Measurements from ENCODE around the gene TDRD1. TPM values are rescaled to one million over a fixed set of nuclear protein-coding genes. Genes with fewer than 3 reads are reported as not detected.

TDRD1 gene
- total and polyA plus RNA-seq, 4 donors = 0.01 to 0.17 (median 0.07) TPM

DNA sequence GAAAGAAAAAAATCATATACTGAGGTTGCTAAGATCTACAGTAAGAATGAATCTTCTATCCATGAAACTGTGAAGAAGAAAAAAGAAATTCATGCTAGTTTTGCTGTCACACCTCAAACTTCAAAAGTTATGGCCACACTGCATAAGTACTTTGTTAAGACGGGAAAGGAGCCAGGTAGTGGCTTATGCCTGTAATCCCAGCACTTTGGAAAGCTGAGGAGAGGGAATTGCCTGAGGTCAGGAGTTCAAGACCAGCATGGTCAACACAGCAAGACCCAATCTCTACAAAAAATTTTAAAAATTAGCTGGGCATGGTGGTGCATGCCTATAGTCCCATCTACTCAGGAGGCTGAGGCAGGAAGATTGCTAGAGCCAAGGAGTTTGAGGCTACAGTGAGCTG lies 27.3 kb upstream of the TDRD1 start:
- TF ChIP-seq ATF3 (IDR thresholded peaks at IDR 0.05) (no peak), HNF4G (IDR thresholded peaks at IDR 0.05) (no peak), TAF1 (conservative IDR thresholded peaks at IDR 0.05) (no peak), RAD21 (IDR thresholded peaks at IDR 0.05) (no peak), NR2F2 (IDR thresholded peaks at IDR 0.05) (no peak), EGR1 (IDR thresholded peaks at IDR 0.05; ENCODE audit: low read depth in 2 of 2) (no peak), GABPA (IDR thresholded peaks at IDR 0.05 in 1 of 2, conservative IDR thresholded peaks at IDR 0.05 in 1 of 2) (no peak), RXRA (IDR thresholded peaks at IDR 0.05) (no peak), SP1 (IDR thresholded peaks at IDR 0.05) (no peak)
- TF ChIP-seq, protein P1, sequence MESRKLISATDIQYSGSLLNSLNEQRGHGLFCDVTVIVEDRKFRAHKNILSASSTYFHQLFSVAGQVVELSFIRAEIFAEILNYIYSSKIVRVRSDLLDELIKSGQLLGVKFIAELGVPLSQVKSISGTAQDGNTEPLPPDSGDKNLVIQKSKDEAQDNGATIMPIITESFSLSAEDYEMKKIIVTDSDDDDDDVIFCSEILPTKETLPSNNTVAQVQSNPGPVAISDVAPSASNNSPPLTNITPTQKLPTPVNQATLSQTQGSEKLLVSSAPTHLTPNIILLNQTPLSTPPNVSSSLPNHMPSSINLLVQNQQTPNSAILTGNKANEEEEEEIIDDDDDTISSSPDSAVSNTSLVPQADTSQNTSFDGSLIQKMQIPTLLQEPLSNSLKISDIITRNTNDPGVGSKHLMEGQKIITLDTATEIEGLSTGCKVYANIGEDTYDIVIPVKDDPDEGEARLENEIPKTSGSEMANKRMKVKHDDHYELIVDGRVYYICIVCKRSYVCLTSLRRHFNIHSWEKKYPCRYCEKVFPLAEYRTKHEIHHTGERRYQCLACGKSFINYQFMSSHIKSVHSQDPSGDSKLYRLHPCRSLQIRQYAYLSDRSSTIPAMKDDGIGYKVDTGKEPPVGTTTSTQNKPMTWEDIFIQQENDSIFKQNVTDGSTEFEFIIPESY (IDR thresholded peaks at IDR 0.05) = no peak
- TF ChIP-seq, protein P2, sequence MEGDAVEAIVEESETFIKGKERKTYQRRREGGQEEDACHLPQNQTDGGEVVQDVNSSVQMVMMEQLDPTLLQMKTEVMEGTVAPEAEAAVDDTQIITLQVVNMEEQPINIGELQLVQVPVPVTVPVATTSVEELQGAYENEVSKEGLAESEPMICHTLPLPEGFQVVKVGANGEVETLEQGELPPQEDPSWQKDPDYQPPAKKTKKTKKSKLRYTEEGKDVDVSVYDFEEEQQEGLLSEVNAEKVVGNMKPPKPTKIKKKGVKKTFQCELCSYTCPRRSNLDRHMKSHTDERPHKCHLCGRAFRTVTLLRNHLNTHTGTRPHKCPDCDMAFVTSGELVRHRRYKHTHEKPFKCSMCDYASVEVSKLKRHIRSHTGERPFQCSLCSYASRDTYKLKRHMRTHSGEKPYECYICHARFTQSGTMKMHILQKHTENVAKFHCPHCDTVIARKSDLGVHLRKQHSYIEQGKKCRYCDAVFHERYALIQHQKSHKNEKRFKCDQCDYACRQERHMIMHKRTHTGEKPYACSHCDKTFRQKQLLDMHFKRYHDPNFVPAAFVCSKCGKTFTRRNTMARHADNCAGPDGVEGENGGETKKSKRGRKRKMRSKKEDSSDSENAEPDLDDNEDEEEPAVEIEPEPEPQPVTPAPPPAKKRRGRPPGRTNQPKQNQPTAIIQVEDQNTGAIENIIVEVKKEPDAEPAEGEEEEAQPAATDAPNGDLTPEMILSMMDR (IDR thresholded peaks at IDR 0.05; ENCODE audit: low read depth, low read length, missing input control) = no peak
- WGBS = 99% methylated on average over 1 of the region's 1 CpG
- Histone ChIP-seq H3K27me3 (ENCODE audit: control insufficient read depth in 4 of 4, insufficient read depth in 4 of 4, low read length in 3 of 4) (no peaks in the 10 kb centered on the region), H3K4me3 (ENCODE audit: low read depth in 1 of 3, low read length in 3 of 3) (no peak overlapping the region), H3K9ac (ENCODE audit: low read depth in 1 of 2, low read length in 2 of 2) (no peak overlapping the region), H3K9me3 (ENCODE audit: control insufficient read depth in 4 of 4, low read length in 3 of 4) (no peaks in the 10 kb centered on the region), H3K36me3 (ENCODE audit: control insufficient read depth in 4 of 4, insufficient read depth in 3 of 4, low read depth in 1 of 4, low read length in 3 of 4) (peaks cover 2 to 24% (median 17%) of the 10 kb centered on the region in 4 donors), H3K4me1 (ENCODE audit: control insufficient read depth in 4 of 4, insufficient read depth in 4 of 4, low read length in 3 of 4) (no peaks in the 10 kb centered on the region), H3K27ac (ENCODE audit: low read depth in 1 of 2, low read length in 2 of 2) (no peak overlapping the region)
- DNase-seq (ENCODE audit: low spot score) = no peak

DNA sequence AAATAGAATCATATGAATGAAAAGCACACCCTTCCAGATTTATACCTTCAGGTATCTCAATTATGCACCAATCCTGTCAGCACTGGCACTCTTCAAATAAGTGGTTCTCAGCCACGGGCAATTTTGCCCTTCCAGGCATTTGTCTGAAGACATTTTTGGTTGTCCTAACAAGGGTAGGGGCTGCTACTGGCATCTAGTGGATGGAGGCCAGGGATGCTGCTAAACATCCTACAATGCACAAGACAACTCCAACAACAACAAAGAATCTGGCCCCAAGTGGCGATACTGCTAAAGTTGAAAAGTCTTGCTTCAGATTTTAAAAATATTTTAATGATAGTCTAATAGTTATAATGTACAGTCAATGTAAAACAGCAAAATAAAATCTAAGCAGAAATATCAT lies 21.2 kb upstream of the TDRD1 start:
- WGBS = 96% methylated on average over 2 of the region's 2 CpGs
- H3K27ac ChIP-seq (ENCODE audit: low read depth in 1 of 2, low read length in 2 of 2) = no peak overlapping the region
- no peak overlapping the region for H3K4me3 ChIP-seq (ENCODE audit: low read depth in 1 of 3, low read length in 3 of 3)

More for the DNA sequence above, 21.2 kb upstream of the TDRD1 start:
- peaks cover 4 to 19% (median 8%) of the 10 kb centered on the region in 4 donors for H3K36me3 ChIP-seq (ENCODE audit: control insufficient read depth in 4 of 4, insufficient read depth in 3 of 4, low read depth in 1 of 4, low read length in 3 of 4)
- no peak overlapping the region for H3K9ac ChIP-seq (ENCODE audit: low read depth in 1 of 2, low read length in 2 of 2)
- H3K4me1 ChIP-seq (ENCODE audit: control insufficient read depth in 4 of 4, insufficient read depth in 4 of 4, low read length in 3 of 4) = no peaks in the 10 kb centered on the region
- TF ChIP-seq, protein P2 (IDR thresholded peaks at IDR 0.05; ENCODE audit: low read depth, low read length, missing input control) = no peak
- TF ChIP-seq MAX (IDR thresholded peaks at IDR 0.05) = no peak
- H3K9me3 ChIP-seq (ENCODE audit: control insufficient read depth in 4 of 4, low read length in 3 of 4) = no peaks in the 10 kb centered on the region
- DNase-seq (ENCODE audit: low spot score) = no peak
- H3K27me3 ChIP-seq (ENCODE audit: control insufficient read depth in 4 of 4, insufficient read depth in 4 of 4, low read length in 3 of 4) = no peaks in the 10 kb centered on the region
